Activated T-cell treated with anti-CD3 and anti-CD28 coated beads, Interleukin-2, amount 50 U/mL, for 72 hours (primary cell): Measurements from ENCODE around the gene COPS3. TPM values are rescaled to one million over a fixed set of nuclear protein-coding genes. Genes with fewer than 3 reads are reported as not detected.

ENCODE experiments used
- ATAC-seq, 2 donors: fragments of 150-1000 bp; cut with Tn5 transposase; replicated peaks in 1 of 2; 2 replicates each; pipeline ENCODE4 v1.10.0; 2021; ENCODE audit warnings: moderate library complexity in 2 of 2, mild to moderate bottlenecking in 1 of 2
- DNase-seq, 2 donors: peaks; one replicate each; pipeline ENCODE4 v3.0.0; 2021 to 2022; ENCODE audit warnings: mixed read lengths in 1 of 2
- H3K27ac Mint-ChIP-seq: one replicate; pipeline ENCODE4 v1.8.0; 2022; ENCODE audit warnings: mild to moderate bottlenecking, moderate library complexity, mixed read lengths
- H3K27me3 Mint-ChIP-seq: one replicate; pipeline ENCODE4 v1.8.0; 2022; ENCODE audit warnings: low read depth, mixed read lengths
- H3K36me3 Mint-ChIP-seq, 2 donors: one replicate each; pipeline ENCODE4 v1.8.0; 2022; ENCODE audit warnings: mixed read lengths in 2 of 2, mild to moderate bottlenecking in 1 of 2; ENCODE audit not compliant: insufficient read depth in 2 of 2
- H3K4me1 Mint-ChIP-seq: one replicate; pipeline ENCODE4 v1.8.0; 2022; ENCODE audit warnings: low read depth, mixed read lengths
- H3K4me3 Mint-ChIP-seq, 2 donors: one replicate each; pipeline ENCODE4 v1.8.0; 2022; ENCODE audit warnings: mild to moderate bottlenecking in 2 of 2, mixed read lengths in 2 of 2, moderate library complexity in 2 of 2
- H3K9me3 Mint-ChIP-seq, 2 donors: one replicate each; pipeline ENCODE4 v1.8.0; 2022; ENCODE audit warnings: mixed read lengths in 2 of 2
- total RNA-seq, 2 donors: library from RNA; stranded (reverse); gene quantifications; one replicate each; pipeline ENCODE4 v1.2.3, GENCODE V29; 2022

COPS3 gene
- total RNA-seq, 2 donors from 2014 or later: 77.7 to 89.0 TPM

- ATAC-seq (no peak), DNase-seq (no peak)
- Mint-ChIP-seq H3K4me3 (no peak overlapping the region), H3K27ac (peak overlapping the region; percentile 51), H3K27me3 (no peaks in the 10 kb centered on the region), H3K36me3 (peaks cover 1 to 5% of the 10 kb centered on the region in 2 donors), H3K9me3 (no peaks in the 10 kb centered on the region), H3K4me1 (peaks cover 34% of the 10 kb centered on the region)
Measured at GRCh38 chr17:17200831-17201230, 80.2 kb downstream of the COPS3 start.

- no peaks in the 10 kb centered on the region for H3K27me3 Mint-ChIP-seq
- H3K4me3 Mint-ChIP-seq: no peak overlapping the region
- no peaks in the 10 kb centered on the region for H3K9me3 Mint-ChIP-seq
- no peak for ATAC-seq
- peaks cover 1 to 5% of the 10 kb centered on the region in 2 donors for H3K36me3 Mint-ChIP-seq
- H3K4me1 Mint-ChIP-seq: peaks cover 34% of the 10 kb centered on the region
- no peak overlapping the region for H3K27ac Mint-ChIP-seq
- DNase-seq: no peak
Measured at GRCh38 chr17:17200311-17200710, 80.7 kb downstream of the COPS3 start.

DNA sequence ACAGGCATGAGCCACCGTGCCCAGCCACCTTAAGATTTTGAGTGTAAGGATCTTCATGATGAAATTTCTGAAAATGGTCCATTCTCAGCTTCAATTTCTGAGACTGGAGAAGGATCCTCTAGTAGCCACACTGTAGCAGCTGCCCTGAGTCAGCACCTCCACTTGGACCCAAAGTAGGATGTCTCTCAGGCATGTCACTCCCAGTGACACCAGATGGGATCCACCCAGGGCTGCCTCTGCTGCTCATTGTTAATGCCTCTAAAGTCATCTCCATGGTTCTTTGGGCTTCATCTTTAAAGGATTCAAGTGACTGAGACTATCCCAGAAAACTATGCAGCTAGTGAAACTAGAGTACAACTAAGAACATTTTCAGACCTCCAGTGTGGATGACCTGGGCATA lies 82.8 kb downstream of the COPS3 start:
- Mint-ChIP-seq H3K27ac (no peak overlapping the region), H3K36me3 (peaks cover 1 to 5% of the 10 kb centered on the region in 2 donors)

GRCh38 chr17:17196776-17197175 lies 84.3 kb downstream of the COPS3 start:
- peaks cover 0 to 5% of the 10 kb centered on the region in 2 donors for H3K36me3 Mint-ChIP-seq
- no peak for ATAC-seq
- H3K4me3 Mint-ChIP-seq: no peak overlapping the region
- no peaks in the 10 kb centered on the region for H3K9me3 Mint-ChIP-seq
- peaks cover 17% of the 10 kb centered on the region for H3K4me1 Mint-ChIP-seq
- no peak overlapping the region for H3K27ac Mint-ChIP-seq
- DNase-seq: no peak
- no peaks in the 10 kb centered on the region for H3K27me3 Mint-ChIP-seq

More for the DNA sequence above, 82.8 kb downstream of the COPS3 start:
- ATAC-seq: no peak
- Mint-ChIP-seq H3K4me1 (peaks cover 17% of the 10 kb centered on the region), H3K9me3 (no peaks in the 10 kb centered on the region), H3K27me3 (no peaks in the 10 kb centered on the region), H3K4me3 (no peak overlapping the region)
- DNase-seq: no peak

Other genes with a start within 250 kb of the COPS3 start
- 100 to 1,000 TPM; 110 to 128 TPM for gene MPRIP, start 238.8 kb downstream of the COPS3 start, total RNA-seq
- 1 to 10 TPM; 6.8 to 8.0 TPM for gene PLD6, start 74.9 kb downstream of the COPS3 start, total RNA-seq
- 10 to 100 TPM; 27.3 to 29.2 TPM for gene FLCN, start 44.1 kb downstream of the COPS3 start, total RNA-seq
- 10 to 100 TPM in 1 of 2 donors, 1 to 10 TPM in 1; 8.7 to 11.0 TPM for gene NT5M, start 22.1 kb upstream of the COPS3 start, total RNA-seq
- 10 to 100 TPM; 15.0 to 15.5 TPM for gene MED9, start 195.8 kb upstream of the COPS3 start, total RNA-seq
- 1 to 10 TPM; 1.6 to 3.0 TPM for gene RASD1, start 215.1 kb upstream of the COPS3 start, total RNA-seq